ENCODE measurements around the gene SYT14. TPM values are rescaled to one million over a fixed set of nuclear protein-coding genes. Genes with fewer than 3 reads are reported as not detected.

SYT14 gene
- polyA plus RNA-seq, 3 donors: not detected

GRCh38 chr1:210117198-210117597 is 179.2 kb downstream of the SYT14 start:
- Histone ChIP-seq H3K9ac (ENCODE audit: insufficient read depth, low read length, poor library complexity, severe bottlenecking) (no peak overlapping the region), H4K20me1 (ENCODE audit: insufficient read depth, low read length) (no peaks in the 10 kb centered on the region), H3K36me3 (replicated peaks in 1 of 2; ENCODE audit: control insufficient read depth in 1 of 2, insufficient read depth in 2 of 2, low read length in 2 of 2) (no peaks in the 10 kb centered on the region), H3K9me3 (replicated peaks in 1 of 2; ENCODE audit: control insufficient read depth in 1 of 2, insufficient read depth in 1 of 2, low read length in 2 of 2) (peaks cover 0 to 4% of the 10 kb centered on the region in 2 donors), H3K4me3 (replicated peaks in 1 of 3; ENCODE audit: low read depth in 2 of 3, low read length in 3 of 3) (no peak overlapping the region), H3K4me1 (ENCODE audit: control insufficient read depth in 1 of 2, insufficient read depth in 2 of 2, low read length in 2 of 2) (no peaks in the 10 kb centered on the region), H3K79me2 (ENCODE audit: insufficient read depth, low read length) (no peaks in the 10 kb centered on the region), H3K27me3 (ENCODE audit: control insufficient read depth in 2 of 2, insufficient read depth in 2 of 2, low read length in 2 of 2) (no peaks in the 10 kb centered on the region), H2AFZ (ENCODE audit: insufficient read depth, low read depth, low read length, poor library complexity, severe bottlenecking) (no peak overlapping the region), H3K4me2 (replicated peaks; ENCODE audit: extremely low read depth, low read length, poor library complexity, severe bottlenecking) (no peak overlapping the region), H3K27ac (ENCODE audit: low read depth in 1 of 2, low read length in 2 of 2) (no peak overlapping the region)
- no peak overlapping the region for H3K27ac Mint-ChIP-seq
- no peak overlapping the region for H3K4me3 Mint-ChIP-seq
- no peak for TF ChIP-seq CTCF (IDR thresholded peaks at IDR 0.05)
- H3K36me3 Mint-ChIP-seq: no peaks in the 10 kb centered on the region
- no peak for DNase-seq
- H3K27me3 Mint-ChIP-seq (ENCODE audit: low read depth in 3 of 3): no peaks in the 10 kb centered on the region
- H3K4me1 Mint-ChIP-seq: no peaks in the 10 kb centered on the region
- peaks cover 0 to 1% (median 0%) of the 10 kb centered on the region in 7 donors for H3K9me3 Mint-ChIP-seq
- intact Hi-C loops (cut with micrococcal nuclease): no loop called here

GRCh38 chr1:210117681-210118170 is 179.7 kb downstream of the SYT14 start:
- H3K27ac ChIP-seq (ENCODE audit: low read depth in 1 of 2, low read length in 2 of 2): no peak overlapping the region
- H3K27ac Mint-ChIP-seq: no peak overlapping the region
- no peak overlapping the region for H3K9ac ChIP-seq (ENCODE audit: insufficient read depth, low read length, poor library complexity, severe bottlenecking)
- H3K9me3 ChIP-seq (replicated peaks in 1 of 2; ENCODE audit: control insufficient read depth in 1 of 2, insufficient read depth in 1 of 2, low read length in 2 of 2): peaks cover 0 to 4% of the 10 kb centered on the region in 2 donors
- peaks cover 0 to 1% (median 0%) of the 10 kb centered on the region in 7 donors for H3K9me3 Mint-ChIP-seq
- no peak overlapping the region for H3K4me3 ChIP-seq (replicated peaks in 1 of 3; ENCODE audit: low read depth in 2 of 3, low read length in 3 of 3)
- H4K20me1 ChIP-seq (ENCODE audit: insufficient read depth, low read length): no peaks in the 10 kb centered on the region
- no peak overlapping the region for H3K4me3 Mint-ChIP-seq
- H3K79me2 ChIP-seq (ENCODE audit: insufficient read depth, low read length): no peaks in the 10 kb centered on the region
- H3K4me1 Mint-ChIP-seq: no peaks in the 10 kb centered on the region
- no peaks in the 10 kb centered on the region for H3K36me3 ChIP-seq (replicated peaks in 1 of 2; ENCODE audit: control insufficient read depth in 1 of 2, insufficient read depth in 2 of 2, low read length in 2 of 2)
- no peaks in the 10 kb centered on the region for H3K27me3 Mint-ChIP-seq (ENCODE audit: low read depth in 3 of 3)
- intact Hi-C loops (cut with micrococcal nuclease): no loop called here
- DNase-seq: no peak
- H3K27me3 ChIP-seq (ENCODE audit: control insufficient read depth in 2 of 2, insufficient read depth in 2 of 2, low read length in 2 of 2): no peaks in the 10 kb centered on the region
- no peaks in the 10 kb centered on the region for H3K4me1 ChIP-seq (ENCODE audit: control insufficient read depth in 1 of 2, insufficient read depth in 2 of 2, low read length in 2 of 2)
- no peak overlapping the region for H2AFZ ChIP-seq (ENCODE audit: insufficient read depth, low read depth, low read length, poor library complexity, severe bottlenecking)
- no peaks in the 10 kb centered on the region for H3K36me3 Mint-ChIP-seq
- no peak overlapping the region for H3K4me2 ChIP-seq (replicated peaks; ENCODE audit: extremely low read depth, low read length, poor library complexity, severe bottlenecking)
- TF ChIP-seq CTCF (IDR thresholded peaks at IDR 0.05): no peak

Measured in CD14-positive monocyte (primary cell).